ENCODE data around the gene CHSY3. TPM values are rescaled to one million over a fixed set of nuclear protein-coding genes. Genes with fewer than 3 reads are reported as not detected.

The CHSY3 gene
- total RNA-seq, 3 donors from 2014 or later = 0.52 to 0.96 (median 0.73) TPM

- DNase-seq (no peak), ATAC-seq (no peak)
- Histone ChIP-seq H3K4me3 (no peak overlapping the region), H3K36me3 (ENCODE audit: low read depth) (no peaks in the 10 kb centered on the region), H3K9me3 (no peaks in the 10 kb centered on the region), H3K4me1 (ENCODE audit: low read depth) (no peaks in the 10 kb centered on the region)
- intact Hi-C loops (cut with DNase I, micrococcal nuclease) = no loop called here
- TF ChIP-seq CTCF (IDR thresholded peaks at IDR 0.05) = no peak
Observed at GRCh38 chr5:130092991-130093390, 188.7 kb downstream of the CHSY3 start.

- no peaks in the 10 kb centered on the region for H3K9me3 ChIP-seq
- intact Hi-C loops (cut with DNase I, micrococcal nuclease) = no loop called here
- no peak for ATAC-seq
- H3K4me3 ChIP-seq = no peak overlapping the region
- no peaks in the 10 kb centered on the region for H3K4me1 ChIP-seq (ENCODE audit: low read depth)
- TF ChIP-seq CTCF (IDR thresholded peaks at IDR 0.05) = no peak
- H3K36me3 ChIP-seq (ENCODE audit: low read depth) = no peaks in the 10 kb centered on the region
- DNase-seq = no peak
Observed at GRCh38 chr5:130096483-130096882, 192.2 kb downstream of the CHSY3 start.

GRCh38 chr5:130099008-130099407 lies 194.7 kb downstream of the CHSY3 start:
- no peak for ATAC-seq
- no peaks in the 10 kb centered on the region for H3K36me3 ChIP-seq (ENCODE audit: low read depth)
- TF ChIP-seq CTCF (IDR thresholded peaks at IDR 0.05) = no peak
- no peak overlapping the region for H3K4me3 ChIP-seq
- H3K9me3 ChIP-seq = no peaks in the 10 kb centered on the region
- DNase-seq = no peak
- H3K4me1 ChIP-seq (ENCODE audit: low read depth) = no peaks in the 10 kb centered on the region
- intact Hi-C loops (cut with DNase I, micrococcal nuclease) = no loop called here

- no peaks in the 10 kb centered on the region for H3K4me1 ChIP-seq (ENCODE audit: low read depth)
- no peaks in the 10 kb centered on the region for H3K9me3 ChIP-seq
- ATAC-seq = no peak
- no peaks in the 10 kb centered on the region for H3K36me3 ChIP-seq (ENCODE audit: low read depth)
- no peak overlapping the region for H3K4me3 ChIP-seq
- DNase-seq = no peak
- no peak for TF ChIP-seq CTCF (IDR thresholded peaks at IDR 0.05)
- intact Hi-C loops (cut with DNase I, micrococcal nuclease) = no loop called here
Observed at GRCh38 chr5:130102375-130102774, 198.1 kb downstream of the CHSY3 start.

GRCh38 chr5:130102960-130103359 lies 198.7 kb downstream of the CHSY3 start:
- DNase-seq (no peak), ATAC-seq (no peak)
- Histone ChIP-seq H3K36me3 (ENCODE audit: low read depth) (no peaks in the 10 kb centered on the region), H3K9me3 (no peaks in the 10 kb centered on the region), H3K4me1 (ENCODE audit: low read depth) (no peaks in the 10 kb centered on the region), H3K4me3 (no peak overlapping the region)
- no peak for TF ChIP-seq CTCF (IDR thresholded peaks at IDR 0.05)
- intact Hi-C loops (cut with DNase I, micrococcal nuclease) = no loop called here
